OCI-LY3 (cell line): ENCODE measurements around the gene ZNF692.

Experiments used
- EZH2phosphoT487 ChIP-seq: fragments of 200-600 bp; shearing (Covaris generic); IDR thresholded peaks from 2 replicates; pipeline ENCODE4 v1.6.1; 2018; ENCODE audit warnings: antibody characterized with exemption, mixed run types, low read depth
- TF ChIP-seq, protein P1 (sequence below): fragments of 200-600, 300-600 bp; sonication (generic); IDR thresholded peaks from 2 replicates; pipeline ENCODE4 v1.5.1; 2014; ENCODE audit warnings: antibody characterized with exemption, low read length, low read depth

DNA sequence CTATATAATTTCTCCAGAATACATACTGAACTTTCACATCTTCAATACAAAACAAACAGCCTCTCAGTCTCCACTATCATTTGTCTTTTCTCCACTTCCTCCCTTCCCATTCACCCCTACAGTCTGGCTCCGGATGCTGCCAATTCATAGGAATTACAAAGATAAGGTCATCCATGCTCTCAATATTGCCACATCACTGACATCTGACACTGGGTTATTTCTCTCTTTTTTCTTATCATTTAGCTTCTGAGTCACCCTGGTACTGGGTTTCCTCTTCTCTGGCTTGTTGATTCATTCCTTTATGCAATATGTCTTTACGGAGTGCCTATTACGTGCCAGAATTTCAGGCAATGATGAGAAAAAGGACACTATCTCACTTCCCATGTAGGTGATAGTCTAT lies 30.0 kb downstream of the ZNF692 start:
- TF ChIP-seq, protein P1, sequence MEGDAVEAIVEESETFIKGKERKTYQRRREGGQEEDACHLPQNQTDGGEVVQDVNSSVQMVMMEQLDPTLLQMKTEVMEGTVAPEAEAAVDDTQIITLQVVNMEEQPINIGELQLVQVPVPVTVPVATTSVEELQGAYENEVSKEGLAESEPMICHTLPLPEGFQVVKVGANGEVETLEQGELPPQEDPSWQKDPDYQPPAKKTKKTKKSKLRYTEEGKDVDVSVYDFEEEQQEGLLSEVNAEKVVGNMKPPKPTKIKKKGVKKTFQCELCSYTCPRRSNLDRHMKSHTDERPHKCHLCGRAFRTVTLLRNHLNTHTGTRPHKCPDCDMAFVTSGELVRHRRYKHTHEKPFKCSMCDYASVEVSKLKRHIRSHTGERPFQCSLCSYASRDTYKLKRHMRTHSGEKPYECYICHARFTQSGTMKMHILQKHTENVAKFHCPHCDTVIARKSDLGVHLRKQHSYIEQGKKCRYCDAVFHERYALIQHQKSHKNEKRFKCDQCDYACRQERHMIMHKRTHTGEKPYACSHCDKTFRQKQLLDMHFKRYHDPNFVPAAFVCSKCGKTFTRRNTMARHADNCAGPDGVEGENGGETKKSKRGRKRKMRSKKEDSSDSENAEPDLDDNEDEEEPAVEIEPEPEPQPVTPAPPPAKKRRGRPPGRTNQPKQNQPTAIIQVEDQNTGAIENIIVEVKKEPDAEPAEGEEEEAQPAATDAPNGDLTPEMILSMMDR = no peak
- TF ChIP-seq EZH2phosphoT487 = no peak
